Gastroesophageal sphincter (tissue), 3 donors: ENCODE results near the gene TIAM2.

Experiments used
- CTCF ChIP-seq, 4 experiments: fragments of 200-600 bp in 2 of 4; fragments of 450-650 bp in 2 of 4; sonication (generic) in 1 of 4; IDR thresholded peaks; one replicate each; pipeline ENCODE4 v1.5.1; 2017 to 2019; ENCODE audit warnings: antibody characterized with exemption in 4 of 4, mild to moderate bottlenecking in 2 of 4, moderate library complexity in 2 of 4
- EP300 ChIP-seq: sonication (generic); formaldehyde crosslinking; IDR thresholded peaks from one replicate; pipeline ENCODE4 v1.6.1; 2017; ENCODE audit warnings: antibody characterized with exemption, mild to moderate bottlenecking
- POLR2A ChIP-seq, 2 donors: fragments of 450-650 bp; IDR thresholded peaks; one replicate each; pipeline ENCODE4 v1.6.1; 2017; ENCODE audit warnings: antibody characterized with exemption in 2 of 2, mild to moderate bottlenecking in 2 of 2, moderate library complexity in 1 of 2

- no peak for TF ChIP-seq CTCF (IDR thresholded peaks at IDR 0.05)
- no peak for TF ChIP-seq POLR2A (IDR thresholded peaks at IDR 0.05)
- TF ChIP-seq EP300 = no peak
Measured at GRCh38 chr6:155055729-155056128, 60.6 kb downstream of the TIAM2 start.
